A549 treated with AZD9567 at 1 μM for 4 hours (cell line): ENCODE measurements around the gene MMP12. TPM values are rescaled to one million over a fixed set of nuclear protein-coding genes. Genes with fewer than 3 reads are reported as not detected.

Experiments used
- total RNA-seq: library from RNA; stranded (reverse); fragments of 200-300 nt; extraction: Qiagen RNA extraction; gene quantifications from 5 replicates; pipeline ENCODE4 v1.2.3, GENCODE V29; 2022; ENCODE audit not compliant: insufficient read depth

MMP12 gene
- total RNA-seq: 0.03 to 0.07 TPM (median 0.03 TPM) in 3 of 5 replicates, not detected in the others

DNA sequence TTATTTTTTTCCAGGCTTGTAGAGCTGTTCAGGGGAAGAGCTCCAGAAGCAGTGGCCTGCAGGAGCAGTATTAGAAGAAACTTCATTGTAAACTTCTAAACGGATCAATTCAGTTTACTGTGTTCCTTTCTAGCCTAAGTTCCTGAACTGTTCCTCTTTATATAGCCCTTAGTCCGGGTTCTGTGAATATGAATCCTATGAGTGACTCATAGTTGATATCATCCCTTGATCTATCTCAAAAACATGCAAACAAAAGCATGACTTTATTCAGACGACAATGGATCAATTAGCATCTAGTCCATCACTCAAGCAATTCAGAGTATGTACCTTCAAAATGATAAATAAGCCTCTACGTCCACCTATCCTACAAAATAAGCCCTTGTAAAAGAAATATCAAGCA lies at the start of gene MMP12:
TSS of gene MMP12 (minus strand) at position 131 of the 400 bp plus-strand sequence. CDS start at position 86, 45 bp downstream.

GRCh38 chr11:102843489-102843888 lies 31.3 kb downstream of the MMP12 start, which contains the start of gene MMP3:
TSS of gene MMP3 (minus strand) at chr11:102843609. CDS start at chr11:102843546, 63 bp downstream.

Other genes with a start within 250 kb of the MMP12 start
- not detected in 5 replicates for gene MMP20, start 249.7 kb downstream of the MMP12 start, total RNA-seq
- gene MMP27, start 169.2 kb downstream of the MMP12 start, total RNA-seq: not detected in 5 replicates
- gene MMP8, start 150.0 kb downstream of the MMP12 start, total RNA-seq: not detected in 5 replicates
- gene MMP10, start 94.4 kb downstream of the MMP12 start, total RNA-seq: 0.52 to 2.9 TPM (median 0.68 TPM) in 5 replicates
- gene MMP1, start 76.8 kb downstream of the MMP12 start, total RNA-seq: 0.58 to 2.4 TPM (median 0.72 TPM) in 5 replicates
- gene MMP3, start 31.4 kb downstream of the MMP12 start, total RNA-seq: not detected in 5 replicates
- 0.05 to 0.07 TPM in 2 of 5 replicates, not detected in the others for gene MMP13, start 80.8 kb upstream of the MMP12 start, total RNA-seq
- 59.8 to 69.3 TPM (median 62.2 TPM) in 5 replicates for gene DCUN1D5, start 217.2 kb upstream of the MMP12 start, total RNA-seq
- 5.7 to 6.9 TPM (median 6.1 TPM) in 5 replicates for gene DYNC2H1, start 234.4 kb upstream of the MMP12 start, total RNA-seq